GM19193 (cell line): ENCODE data around the gene LIME1.

Experiments used
- POLR2A ChIP-seq: IDR thresholded peaks from 4 replicates; pipeline ENCODE4 v1.6.1; 2011; ENCODE audit not compliant: insufficient read depth, insufficient read length; ENCODE audit errors: extremely low read depth

LIME1 gene

DNA sequence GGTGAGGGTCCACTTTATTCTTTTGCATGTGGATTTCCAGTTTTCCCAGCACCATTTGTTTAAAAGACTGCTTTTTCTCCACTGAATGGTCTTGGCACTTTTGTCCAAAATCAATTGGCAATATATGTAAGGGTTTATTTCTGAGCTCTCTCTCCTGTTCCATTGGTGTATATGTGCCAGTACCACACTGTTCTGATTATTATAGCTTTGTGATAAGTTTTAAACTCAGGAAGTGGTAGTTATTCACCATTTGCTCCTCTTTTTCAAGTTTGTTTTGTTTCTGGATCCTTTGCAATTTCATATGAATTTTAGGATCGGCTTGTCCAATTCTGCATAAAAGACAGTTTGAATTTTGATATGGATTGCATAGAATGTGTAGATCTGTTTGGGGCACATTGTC is 24.3 kb upstream of the LIME1 start:
- TF ChIP-seq POLR2A: no peak

DNA sequence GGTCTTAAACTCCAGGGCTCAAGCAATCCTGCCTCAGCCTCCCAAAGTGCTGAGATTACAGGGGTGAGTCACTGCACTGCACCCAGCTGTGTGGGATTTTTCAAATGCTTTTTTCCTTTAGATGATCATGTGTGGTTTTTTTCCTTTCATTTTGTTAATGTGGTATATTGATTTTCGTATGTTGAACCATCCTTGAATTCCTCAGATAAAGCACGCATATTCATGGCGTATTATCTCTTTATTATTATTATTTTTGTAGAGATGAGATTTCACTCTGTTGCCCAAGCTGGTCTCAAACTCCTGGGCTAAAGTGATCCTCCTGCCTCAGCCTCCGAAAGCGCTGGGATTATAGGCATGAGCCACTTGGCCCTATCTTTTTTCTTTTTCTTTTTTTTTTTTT is 21.6 kb upstream of the LIME1 start:
- no peak for TF ChIP-seq POLR2A

DNA sequence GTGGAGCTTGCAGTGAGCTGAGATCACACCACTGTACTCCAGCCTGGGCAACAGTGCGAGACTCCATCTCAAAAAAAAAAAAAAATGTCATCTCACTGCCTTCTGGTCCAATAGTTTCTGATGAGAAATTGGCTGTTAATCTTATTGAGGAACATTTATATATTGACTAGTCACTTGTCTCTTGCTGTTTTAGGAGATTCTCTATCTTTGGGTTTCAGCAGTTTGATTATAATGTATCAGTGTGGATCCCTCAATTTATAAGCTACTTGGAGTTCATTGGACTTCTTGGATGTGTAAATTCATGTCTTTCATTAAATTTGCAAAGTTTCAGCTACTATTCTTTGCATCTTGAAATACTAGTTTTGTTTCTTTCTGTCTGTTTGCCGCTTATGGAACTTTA is 17.5 kb upstream of the LIME1 start:
- no peak for TF ChIP-seq POLR2A

DNA sequence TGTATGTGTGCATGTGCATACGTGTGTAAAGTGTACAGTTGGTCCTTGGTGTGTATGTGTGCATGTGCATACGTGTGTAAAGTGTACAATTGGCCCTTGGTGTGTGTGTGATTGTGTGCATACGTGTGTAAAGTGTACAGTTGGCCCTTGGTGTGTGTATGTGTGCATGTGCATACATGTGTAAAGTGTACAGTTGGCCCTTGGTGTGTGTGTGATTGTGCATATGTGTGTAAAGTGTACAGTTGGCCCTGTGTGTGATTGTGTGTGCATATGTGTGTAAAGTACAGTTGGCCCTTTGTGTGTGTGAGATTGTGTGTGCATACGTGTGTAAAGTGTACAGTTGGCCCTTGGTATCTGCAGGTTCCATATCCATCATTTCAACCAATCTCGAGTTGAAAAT is 5.1 kb upstream of the LIME1 start:
- TF ChIP-seq POLR2A: no peak

DNA sequence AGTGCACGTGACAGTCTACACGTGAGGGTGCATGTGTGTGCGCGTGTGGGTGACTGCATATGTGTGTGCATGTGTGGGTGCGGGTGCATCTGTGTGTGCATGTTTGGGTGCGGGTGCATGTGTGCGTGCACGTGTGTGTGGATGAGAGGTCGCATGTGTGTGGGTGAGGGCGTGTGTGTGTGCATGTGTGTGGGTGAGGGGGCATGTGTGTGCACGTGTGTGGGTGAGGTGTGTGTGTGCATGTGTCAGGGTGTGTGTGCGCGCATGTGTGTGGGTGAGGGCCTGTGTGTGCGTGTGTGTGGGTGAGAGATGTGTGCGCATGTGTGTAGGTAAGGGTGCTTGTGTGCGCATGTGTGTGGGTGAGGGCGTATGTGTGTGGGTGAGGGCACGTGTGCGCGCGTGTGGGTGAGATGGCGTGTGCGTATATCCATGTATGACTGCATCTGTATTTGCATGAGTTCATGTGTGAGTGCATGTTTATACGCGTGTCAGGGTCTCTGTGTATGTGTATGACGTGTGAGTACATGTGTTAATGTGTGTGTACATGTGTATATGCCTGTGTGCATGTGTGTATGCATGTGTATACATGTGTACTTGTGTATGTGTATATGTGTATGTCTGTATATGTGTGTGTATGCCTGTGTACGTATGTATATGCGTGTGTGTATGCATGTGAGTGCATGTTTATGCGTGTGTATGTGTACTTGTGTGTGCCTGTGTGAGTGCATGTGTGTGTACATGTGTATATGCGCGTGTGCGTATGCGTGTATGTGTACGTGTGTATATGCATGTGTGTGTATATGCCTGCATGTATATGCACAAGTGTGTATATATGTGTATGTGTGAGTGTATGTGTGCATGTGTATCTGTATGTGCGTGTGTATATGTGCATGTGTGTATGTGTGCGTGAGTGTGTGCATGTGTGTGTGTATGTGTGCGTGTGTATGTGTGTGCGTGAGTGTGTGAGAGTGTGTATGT is 4.1 kb upstream of the LIME1 start:
- no peak for TF ChIP-seq POLR2A

DNA sequence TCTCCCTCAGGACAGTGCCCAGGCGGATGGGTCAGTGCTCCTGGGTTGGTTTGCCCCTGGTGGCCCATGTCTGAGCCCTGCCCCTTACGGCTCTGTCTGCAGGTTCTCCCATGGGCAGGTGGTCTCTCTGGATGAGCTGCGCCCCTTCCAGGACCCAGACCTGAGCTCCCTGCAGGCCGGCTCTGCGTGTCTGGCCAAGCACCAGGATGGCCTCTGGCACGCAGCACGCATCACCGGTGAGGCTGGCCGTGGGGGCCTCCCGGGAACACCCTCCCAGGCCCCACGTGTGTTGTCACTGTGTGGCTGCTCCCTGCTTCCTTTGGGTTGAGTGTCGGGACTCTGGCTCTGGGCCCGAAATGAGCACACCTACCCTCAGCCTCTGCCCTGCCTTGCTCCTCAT is 3.3 kb upstream of the LIME1 start:
- TF ChIP-seq POLR2A: no peak

DNA sequence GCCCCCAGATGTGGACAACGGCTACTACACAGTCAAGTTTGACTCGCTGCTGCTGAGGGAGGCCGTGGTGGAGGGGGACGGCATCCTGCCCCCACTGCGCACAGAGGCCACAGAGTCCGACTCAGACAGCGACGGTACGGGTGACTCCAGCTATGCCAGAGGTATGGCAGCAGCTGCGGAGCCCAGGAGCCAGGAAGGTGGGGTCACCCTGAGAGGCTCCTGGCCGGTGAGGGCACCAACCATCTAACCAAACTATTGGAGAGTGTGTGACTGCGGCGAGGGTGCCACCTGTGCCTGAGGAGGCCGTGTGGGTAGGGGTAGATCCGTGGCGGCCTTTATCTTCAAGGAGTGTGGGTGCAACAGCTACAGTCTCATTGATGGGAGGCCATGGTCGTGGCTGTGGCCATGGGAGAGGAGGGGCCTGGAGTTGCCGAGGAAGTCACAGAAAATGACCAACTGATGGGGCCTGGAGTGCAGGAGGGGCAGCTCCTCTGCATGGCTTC is 2.8 kb upstream of the LIME1 start:
- TF ChIP-seq POLR2A: no peak

DNA sequence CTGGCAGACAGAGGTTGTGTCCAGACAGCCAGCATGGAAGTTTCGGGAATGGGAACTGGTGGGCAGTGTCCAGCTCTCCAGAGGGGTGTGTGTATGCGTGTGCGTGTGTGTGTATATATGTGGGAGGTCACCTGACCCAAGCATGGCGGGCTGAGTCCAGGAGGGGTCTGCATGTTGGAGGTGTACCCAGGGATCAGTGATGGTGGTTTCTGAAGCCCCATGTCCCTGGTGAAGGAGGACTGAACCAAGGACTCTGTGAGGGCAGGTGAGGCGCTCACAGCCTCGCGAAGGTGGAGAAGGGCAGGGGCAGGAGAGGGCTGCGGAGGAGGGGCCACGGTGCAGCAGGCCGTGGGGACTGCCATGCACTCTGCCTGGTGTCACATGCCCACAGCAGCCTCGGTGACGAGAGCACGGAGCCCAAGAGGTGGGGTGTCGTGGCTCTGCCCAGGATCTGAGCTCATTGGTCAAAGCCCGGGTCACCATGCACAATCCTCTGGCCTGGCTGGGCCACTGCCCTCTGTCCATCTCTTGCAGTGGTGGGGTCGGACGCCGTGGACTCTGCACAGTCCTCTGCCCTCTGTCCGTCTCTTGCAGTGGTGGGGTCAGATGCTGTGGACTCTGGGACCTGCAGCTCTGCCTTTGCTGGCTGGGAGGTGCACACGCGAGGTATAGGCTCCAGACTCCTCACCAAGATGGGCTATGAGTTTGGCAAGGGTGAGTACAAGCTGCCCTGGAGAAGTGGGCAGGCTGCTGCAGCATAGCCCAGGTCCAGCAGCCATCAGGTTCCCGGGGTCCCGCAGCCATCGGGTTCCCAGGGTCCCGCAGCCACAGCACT is 2.1 kb upstream of the LIME1 start:
- TF ChIP-seq POLR2A: no peak

DNA sequence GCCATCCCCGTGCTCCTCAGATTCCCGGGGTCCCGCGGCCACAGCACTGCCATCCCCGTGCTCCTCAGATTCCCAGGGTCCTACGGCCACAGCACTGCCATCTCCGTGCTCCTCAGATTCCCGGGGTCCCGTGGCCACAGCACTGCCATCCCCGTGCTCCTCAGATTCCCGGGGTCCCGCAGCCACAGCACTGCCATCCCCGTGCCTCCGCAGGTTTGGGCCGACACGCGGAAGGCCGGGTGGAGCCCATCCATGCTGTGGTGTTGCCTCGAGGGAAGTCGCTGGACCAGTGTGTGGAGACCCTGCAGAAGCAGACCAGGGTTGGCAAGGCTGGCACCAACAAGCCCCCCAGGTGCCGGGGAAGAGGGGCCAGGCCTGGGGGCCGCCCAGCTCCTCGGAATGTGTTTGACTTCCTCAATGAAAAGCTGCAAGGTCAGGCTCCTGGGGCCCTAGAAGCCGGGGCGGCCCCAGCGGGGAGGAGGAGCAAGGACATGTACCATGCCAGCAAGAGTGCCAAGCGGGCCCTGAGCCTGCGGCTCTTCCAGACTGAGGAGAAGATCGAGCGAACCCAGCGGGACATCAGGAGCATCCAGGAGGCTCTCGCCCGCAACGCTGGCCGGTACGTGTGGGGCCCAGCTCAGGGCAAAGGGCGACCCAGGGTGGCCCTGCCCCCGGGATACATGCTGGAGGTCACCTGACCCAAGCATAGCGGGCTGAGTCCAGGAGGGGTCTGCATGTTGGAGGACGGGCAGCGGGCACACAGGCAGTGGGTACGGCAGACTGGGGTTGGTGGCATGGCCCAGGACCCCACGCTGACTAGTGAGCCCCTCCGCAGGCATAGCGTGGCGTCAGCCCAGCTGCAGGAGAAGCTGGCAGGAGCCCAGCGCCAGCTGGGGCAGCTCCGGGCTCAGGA is 1.3 kb upstream of the LIME1 start:
- TF ChIP-seq POLR2A: no peak

DNA sequence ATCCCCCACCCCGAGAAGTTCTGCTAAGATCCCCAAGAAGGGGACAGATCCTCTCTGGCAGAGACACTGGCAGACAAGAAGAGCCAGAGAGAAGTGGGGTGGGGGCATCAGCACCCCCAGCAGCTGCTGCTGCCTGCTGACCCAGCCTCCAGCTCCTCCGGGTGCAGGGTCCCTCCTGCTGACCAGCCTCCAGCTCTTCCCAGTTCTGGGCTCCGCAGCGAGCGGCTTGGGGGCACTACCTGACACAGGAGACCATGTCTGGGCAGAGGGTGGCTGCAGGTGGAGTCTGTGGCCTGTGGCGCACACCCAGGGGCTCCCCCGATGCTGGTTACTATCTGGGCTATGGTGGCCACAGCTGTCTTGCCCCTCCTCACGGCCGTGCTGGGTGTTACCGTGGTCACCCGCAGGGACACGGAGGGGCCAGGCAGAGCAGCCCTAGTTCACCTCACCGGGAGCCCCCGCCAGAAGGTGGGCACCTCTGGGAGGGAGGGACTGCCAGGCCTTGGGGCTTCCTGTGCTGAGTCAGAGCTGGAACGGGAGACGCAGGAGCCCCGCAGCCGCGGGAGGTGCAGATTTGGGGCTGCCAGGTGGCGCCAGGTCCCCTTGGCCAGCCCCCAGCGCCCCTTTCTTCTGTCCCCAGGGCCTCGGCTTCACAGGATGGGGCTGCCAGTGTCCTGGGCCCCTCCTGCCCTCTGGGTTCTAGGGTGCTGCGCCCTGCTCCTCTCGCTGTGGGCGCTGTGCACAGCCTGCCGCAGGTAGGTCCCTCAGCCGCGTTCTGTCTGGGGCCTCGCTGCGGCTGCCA is 630 bp downstream of the LIME1 start:
- peak; percentile 42 for TF ChIP-seq POLR2A

DNA sequence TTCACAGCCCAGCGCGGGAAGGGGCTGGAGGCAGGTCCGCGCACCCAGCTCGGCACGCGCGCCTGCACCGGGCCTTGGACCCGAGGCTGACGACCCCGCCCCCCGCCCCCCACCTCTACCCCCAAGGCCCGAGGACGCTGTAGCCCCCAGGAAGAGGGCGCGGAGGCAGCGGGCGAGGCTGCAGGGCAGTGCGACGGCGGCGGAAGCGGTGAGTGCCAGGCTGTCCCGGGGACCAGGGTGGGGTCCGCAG is 1.2 kb downstream of the LIME1 start:
- no peak for TF ChIP-seq POLR2A

DNA sequence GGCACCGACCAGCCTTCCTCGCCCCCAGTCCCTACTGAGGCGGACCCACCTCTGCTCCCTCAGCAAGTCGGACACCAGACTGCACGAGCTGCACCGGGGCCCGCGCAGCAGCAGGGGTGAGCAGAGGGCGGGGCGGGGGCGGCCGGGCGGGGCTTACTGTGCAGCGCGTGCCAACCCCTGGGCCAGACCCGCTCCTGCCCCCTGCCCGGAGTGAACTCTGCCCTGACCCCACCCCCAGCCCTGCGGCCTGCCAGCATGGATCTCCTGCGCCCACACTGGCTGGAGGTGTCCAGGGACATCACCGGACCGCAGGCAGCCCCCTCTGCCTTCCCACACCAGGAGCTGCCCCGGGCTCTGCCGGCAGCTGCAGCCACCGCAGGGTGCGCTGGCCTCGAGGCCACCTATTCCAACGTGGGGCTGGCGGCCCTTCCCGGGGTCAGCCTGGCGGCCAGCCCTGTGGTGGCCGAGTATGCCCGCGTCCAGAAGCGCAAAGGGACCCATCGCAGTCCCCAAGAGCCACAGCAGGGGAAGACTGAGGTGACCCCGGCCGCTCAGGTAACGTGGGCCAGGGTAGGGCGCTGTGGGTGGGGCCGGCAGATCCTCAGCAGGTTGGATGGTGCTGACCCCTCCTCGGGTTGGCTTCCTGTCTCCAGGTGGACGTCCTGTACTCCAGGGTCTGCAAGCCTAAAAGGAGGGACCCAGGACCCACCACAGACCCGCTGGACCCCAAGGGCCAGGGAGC is 1.7 kb downstream of the LIME1 start:
- peak; percentile 6 for TF ChIP-seq POLR2A

DNA sequence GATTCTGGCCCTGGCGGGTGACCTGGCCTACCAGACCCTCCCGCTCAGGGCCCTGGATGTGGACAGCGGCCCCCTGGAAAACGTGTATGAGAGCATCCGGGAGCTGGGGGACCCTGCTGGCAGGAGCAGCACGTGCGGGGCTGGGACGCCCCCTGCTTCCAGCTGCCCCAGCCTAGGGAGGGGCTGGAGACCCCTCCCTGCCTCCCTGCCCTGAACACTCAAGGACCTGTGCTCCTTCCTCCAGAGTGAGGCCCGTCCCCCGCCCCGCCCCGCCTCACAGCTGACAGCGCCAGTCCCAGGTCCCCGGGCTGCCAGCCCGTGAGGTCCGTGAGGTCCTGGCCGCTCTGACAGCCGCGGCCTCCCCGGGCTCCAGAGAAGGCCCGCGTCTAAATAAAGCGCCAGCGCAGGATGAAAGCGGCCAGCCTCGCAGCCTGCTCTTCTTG is 2.2 kb downstream of the LIME1 start:
- no peak for TF ChIP-seq POLR2A

DNA sequence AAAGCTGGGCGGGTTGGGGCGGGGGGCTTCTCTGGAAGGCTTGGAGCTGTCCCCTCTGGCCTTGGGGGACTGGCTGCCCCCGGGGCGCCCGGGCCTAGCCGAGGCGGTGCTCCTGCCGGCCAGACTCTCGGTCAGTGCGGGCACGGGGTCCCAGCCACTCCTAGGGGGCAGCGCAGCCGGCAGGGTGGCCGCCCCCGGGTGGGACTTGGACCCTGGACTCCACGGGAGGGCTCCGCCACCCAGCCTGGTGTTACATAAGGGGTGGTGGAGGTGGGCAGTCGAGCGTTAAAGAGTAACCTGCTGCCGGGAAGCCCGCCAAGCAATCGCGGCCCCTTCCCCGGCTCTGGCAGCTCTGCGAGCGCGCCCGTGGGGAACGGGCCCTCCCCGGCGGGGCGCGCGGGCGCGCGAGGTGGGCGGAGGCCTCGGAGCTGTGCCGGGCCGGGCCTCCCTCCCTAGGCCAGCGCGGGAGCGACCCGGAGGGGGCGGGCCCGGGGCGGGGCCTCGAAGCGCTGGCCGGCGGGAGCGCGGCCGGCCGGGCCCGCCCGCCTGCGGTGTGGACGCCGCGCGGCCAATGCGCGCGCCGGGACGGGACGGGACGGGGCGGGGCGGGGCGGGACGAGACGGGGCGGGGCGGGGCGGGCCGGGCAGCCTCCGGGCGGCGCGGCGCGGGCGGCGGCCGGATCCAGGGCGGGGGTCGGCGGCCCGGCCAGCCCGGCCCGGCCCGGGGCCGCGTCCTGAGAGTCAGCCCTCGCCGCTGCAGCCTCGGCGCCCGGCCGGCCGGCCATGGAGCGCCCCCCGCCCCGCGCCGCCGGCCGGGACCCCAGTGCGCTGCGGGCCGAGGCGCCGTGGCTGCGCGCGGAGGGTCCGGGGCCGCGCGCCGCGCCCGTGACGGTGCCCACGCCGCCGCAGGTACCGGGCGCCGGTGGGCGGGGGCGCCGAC is 2.9 kb downstream of the LIME1 start, which contains the start of gene SLC2A4RG:
SLC2A4RG (plus strand) TSS at position 647 of the 940 bp plus-strand sequence; CDS start at position 784, 137 bp downstream.
- TF ChIP-seq POLR2A: peak; percentile 37
